ENCODE measurements around the gene KRT35.
"Not testable (repeated sequence)": the region's sequence is repeated elsewhere in the genome, so short reads cannot be mapped to it uniquely, and the experiment has no call there.

Gene KRT35

DNA sequence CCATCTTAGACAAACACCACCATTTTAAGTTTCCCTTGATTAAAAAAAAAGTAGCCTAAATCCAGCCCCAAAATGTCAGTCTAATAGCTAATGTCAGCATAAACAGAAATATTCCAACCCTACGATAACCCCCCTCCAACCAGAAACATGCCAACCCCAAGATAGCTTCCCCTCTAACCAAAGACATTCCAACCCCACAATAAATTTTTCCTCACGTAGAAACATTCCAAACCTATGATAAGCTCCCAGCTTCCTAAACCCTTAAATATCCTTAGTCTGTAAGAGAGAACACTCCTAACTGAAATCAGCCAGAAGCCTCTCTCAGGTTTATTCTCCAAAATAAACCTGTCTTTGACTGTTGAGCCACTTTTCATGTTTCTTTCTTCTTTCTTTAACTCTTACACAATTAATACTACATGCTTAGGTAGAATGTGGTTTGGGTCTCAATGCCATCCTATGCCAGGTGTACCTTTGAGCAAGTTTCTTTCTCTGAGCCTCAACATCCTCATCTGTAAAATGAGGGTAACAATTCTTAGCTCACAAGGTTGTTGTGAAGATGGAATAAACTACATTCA is 29.7 kb downstream of the KRT35 start:
- no peak for DNase-seq

DNA sequence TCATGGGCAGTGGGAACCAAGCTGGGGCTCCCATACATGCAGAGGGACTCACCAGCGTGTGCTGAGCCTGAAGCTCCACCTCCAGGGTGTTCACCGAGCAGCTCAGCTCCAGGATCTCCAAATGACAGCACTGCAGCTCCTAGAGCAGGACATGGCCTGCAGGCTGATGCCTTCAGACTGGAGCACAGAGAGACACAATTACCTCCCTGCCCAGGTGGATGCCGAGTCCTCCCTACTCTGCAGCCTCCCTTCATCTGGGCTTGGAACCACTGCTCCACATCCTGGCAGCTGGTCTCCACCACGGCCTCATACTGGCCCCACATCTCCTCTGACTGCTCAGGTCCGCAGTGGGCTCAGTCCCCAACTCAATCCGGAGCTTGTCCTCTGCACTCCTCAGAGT is 31.9 kb downstream of the KRT35 start:
- no peak for DNase-seq

DNA sequence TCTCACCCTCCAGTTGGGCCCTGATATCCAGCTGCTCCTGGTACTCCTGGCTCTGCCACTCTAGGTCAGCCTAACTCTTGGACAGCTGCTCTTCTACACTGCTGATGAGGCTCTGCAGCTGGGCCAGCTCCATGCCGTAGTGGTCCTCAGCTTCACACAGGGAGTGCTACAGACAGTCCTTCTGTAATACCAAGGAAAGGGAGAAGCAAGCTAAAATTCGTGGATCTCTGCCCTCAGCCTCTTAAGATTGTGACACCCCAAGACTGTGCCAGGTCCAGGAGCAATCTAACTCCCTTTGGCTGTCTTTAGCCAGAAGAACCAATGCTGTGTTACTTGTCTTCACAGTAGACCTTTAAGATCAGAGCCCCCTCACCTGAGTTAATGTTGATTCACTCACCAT is 32.4 kb downstream of the KRT35 start:
- DNase-seq: no peak

GRCh38 chr17:41446806-41447205 is 34.1 kb downstream of the KRT35 start:
- no peak for DNase-seq

DNA sequence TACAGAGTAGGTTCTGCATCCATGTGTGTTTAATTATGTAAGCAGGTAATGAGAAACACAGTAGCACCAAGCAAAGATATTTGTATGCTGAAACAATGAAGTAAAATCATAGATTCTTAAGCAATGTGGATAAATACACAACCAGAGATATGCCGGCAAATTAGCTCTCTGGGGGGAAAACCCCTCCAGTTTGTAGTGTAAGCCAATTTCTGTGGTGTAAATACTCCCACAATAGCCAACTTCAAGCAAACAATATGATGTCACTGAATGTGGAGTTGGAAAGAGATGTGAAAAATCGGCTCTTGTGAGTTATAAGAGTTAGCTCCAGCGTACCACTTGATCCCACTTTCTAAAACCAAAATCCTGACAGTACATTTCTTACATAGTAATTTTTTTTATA is 36.3 kb downstream of the KRT35 start:
- DNase-seq: no peak

- no peak for DNase-seq
Observed at GRCh38 chr17:41444186-41444585, 36.8 kb downstream of the KRT35 start.

- DNase-seq: no peak
Observed at GRCh38 chr17:41442739-41443138, 38.2 kb downstream of the KRT35 start.

DNA sequence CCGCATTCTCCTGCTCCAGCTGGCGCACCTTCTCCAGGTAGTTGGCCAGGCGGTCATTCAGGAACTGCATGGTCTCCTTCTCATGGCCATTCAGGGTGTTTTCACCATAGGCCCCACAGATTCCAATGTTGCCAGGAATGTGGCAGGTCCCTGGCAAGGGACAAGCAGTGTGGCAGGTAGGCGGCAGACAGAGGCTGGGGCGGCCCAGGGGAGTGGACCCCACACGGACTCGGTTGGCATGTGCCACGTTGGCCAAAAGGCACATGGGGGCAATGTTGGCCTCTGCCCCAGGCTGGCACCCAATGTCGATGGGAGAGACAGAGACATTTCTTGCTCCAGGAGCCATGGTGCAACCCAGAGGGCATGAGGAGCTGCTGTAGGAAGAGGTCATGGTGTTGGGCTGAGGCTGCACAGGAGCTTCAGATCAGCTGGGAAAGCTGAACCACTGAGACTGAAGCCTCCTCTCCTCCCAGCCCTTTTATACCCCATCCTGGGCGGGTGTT is 40.4 kb downstream of the KRT35 start, which contains the start of gene KRT38:
KRT38 (minus strand) TSS at position 453 of the 503 bp plus-strand sequence; CDS start at position 391, 62 bp downstream.
- DNase-seq: no peak

GRCh38 chr17:41439375-41439774 is 41.6 kb downstream of the KRT35 start:
- DNase-seq: no peak

DNA sequence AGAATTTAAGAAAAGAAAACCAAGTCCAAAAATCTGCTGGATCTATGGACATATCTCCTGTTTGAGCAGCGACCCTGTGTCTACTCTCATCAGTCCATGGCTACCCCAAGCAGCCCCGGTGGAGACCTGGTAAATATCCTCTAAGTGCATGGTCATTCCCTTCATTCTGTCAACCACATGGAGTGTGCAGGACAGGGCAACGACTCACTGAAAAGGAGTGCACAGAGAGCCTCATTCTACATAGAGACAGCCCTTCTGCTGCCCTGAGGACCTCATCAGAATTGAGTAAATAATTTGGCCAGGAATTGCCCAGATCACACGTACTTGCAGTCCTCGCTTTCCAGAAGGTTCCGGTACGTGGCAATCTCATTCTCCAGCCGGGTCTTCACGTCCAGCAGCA is 43.2 kb downstream of the KRT35 start:
- DNase-seq: no peak

GRCh38 chr17:41437254-41437653 is 43.7 kb downstream of the KRT35 start:
- no peak for DNase-seq

- DNase-seq: no peak
Observed at GRCh38 chr17:41434415-41434814, 46.5 kb downstream of the KRT35 start.

- no peak for DNase-seq
Observed at GRCh38 chr17:41434005-41434404, 46.9 kb downstream of the KRT35 start.

- no peak for DNase-seq
Observed at GRCh38 chr17:41433586-41433985, 47.4 kb downstream of the KRT35 start.

DNA sequence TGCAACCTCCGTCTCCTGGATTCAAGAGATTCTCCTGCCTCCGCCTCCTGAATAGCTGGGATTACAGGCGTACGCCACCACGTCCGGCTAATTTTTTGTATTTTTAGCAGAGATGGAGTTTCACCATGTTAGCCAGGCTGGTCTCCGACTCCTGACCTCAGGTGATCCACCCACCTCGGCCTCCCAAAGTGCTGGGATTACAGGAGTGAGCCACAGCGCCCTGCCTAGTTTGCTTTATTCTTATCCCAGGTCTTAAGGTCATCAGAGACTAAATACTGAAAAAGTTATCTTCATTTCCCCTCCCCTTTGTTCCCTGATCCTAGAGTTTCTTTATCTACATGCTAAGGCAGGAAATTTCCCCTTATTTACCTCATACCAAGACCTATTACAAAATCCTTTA is 50.6 kb downstream of the KRT35 start:
- not testable (repeated sequence) for DNase-seq

GRCh38 chr17:41429667-41430066 is 51.3 kb downstream of the KRT35 start:
- DNase-seq: no peak

DNA sequence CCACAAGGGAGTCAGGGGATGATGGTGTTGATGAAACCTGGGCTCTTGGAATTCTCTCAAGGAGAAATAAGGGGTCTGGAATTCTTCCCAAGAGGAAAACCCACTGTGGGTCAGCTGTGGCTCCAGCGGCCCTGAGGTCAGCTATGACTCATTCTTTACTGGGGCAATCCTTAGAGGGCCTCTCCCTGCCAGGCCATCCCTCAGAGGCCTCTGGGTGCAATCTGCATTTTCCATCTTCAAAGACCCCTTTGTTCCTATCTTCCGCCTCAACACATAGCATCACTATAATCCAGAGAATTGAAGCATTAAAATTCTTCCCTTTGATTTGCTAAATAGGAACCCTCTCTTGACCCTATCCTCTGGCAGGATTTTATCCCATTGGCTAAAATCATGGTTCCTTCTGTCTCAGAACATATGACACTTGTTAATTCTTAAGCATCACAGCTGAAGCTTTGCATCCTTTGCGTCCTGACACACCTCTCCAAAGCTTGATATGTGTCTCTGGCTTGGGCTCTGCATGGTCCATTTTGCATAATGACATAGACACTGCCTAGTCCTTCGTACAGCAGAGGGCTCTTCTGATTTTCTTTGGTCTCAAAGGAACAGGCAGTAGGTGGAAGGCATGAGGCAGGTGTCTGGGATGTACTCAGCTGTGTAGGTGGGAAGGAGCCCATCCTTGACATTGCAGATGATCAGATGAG is 52.2 kb downstream of the KRT35 start:
- DNase-seq: no peak
